ENCODE data around the gene ROBO1.

DNA sequence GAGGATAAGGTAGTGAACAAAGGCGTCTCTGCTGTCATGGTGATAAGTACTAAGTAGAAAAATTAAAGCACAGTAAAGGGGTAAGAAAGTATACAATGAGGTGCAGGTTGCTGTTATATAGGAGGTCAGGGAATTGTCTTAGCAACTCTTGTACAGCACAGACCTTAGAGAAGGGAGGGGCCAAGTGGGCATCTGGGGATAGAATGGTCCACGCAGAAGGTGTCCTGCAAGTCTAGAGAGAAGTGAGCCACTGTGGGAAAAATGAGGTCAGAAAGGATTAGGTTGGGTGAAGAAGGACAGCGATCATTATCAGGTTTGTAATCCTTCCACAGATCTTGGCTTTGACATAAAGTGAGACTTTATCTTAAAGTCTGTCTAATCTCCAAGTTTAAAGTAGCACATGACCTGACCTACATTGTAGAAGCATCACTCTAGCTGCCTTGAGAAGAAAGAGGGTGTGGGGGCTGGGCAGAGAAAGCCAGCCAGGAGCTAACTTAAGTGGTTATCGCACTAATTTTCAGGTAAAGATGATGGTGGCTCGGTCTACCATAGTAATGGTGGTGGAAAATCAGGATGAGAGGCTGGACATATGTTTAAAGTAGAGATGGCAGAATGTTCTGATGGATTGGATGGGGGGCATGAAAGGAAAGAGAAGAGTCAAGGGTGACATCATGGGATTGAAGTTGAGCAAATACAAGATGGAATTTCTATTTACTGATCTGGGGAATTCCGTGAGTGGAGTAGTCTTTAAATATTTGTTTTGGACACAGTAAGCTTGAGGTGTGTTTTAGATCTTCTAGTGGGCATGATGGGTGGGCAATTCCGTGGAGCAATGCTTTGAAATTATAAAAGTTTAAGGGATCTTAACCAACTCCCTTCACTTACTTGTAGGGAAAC is 919.2 kb downstream of the ROBO1 start:
- TF ChIP-seq, protein P1, sequence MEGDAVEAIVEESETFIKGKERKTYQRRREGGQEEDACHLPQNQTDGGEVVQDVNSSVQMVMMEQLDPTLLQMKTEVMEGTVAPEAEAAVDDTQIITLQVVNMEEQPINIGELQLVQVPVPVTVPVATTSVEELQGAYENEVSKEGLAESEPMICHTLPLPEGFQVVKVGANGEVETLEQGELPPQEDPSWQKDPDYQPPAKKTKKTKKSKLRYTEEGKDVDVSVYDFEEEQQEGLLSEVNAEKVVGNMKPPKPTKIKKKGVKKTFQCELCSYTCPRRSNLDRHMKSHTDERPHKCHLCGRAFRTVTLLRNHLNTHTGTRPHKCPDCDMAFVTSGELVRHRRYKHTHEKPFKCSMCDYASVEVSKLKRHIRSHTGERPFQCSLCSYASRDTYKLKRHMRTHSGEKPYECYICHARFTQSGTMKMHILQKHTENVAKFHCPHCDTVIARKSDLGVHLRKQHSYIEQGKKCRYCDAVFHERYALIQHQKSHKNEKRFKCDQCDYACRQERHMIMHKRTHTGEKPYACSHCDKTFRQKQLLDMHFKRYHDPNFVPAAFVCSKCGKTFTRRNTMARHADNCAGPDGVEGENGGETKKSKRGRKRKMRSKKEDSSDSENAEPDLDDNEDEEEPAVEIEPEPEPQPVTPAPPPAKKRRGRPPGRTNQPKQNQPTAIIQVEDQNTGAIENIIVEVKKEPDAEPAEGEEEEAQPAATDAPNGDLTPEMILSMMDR (conservative IDR thresholded peaks at IDR 0.05; ENCODE audit: low read depth, low read length) = no peak
- TF ChIP-seq EZH2 (IDR thresholded peaks at IDR 0.05; ENCODE audit: borderline replicate concordance, low read depth, low read length, poor library complexity, severe bottlenecking) = no peak

All from A673 (cell line).